HG02642 (cell line): ENCODE results near the gene PAQR4.
"Not testable (repeated sequence)": the region's sequence is repeated elsewhere in the genome, so short reads cannot be mapped to it uniquely, and the experiment has no call there.

Experiments
- ATAC-seq: cut with Tn5 transposase; IDR thresholded peaks from one replicate; pipeline ENCODE4 v1.9.1; 2021; ENCODE audit warnings: mild to moderate bottlenecking; ENCODE audit not compliant: unreplicated experiment, poor library complexity

PAQR4 gene

DNA sequence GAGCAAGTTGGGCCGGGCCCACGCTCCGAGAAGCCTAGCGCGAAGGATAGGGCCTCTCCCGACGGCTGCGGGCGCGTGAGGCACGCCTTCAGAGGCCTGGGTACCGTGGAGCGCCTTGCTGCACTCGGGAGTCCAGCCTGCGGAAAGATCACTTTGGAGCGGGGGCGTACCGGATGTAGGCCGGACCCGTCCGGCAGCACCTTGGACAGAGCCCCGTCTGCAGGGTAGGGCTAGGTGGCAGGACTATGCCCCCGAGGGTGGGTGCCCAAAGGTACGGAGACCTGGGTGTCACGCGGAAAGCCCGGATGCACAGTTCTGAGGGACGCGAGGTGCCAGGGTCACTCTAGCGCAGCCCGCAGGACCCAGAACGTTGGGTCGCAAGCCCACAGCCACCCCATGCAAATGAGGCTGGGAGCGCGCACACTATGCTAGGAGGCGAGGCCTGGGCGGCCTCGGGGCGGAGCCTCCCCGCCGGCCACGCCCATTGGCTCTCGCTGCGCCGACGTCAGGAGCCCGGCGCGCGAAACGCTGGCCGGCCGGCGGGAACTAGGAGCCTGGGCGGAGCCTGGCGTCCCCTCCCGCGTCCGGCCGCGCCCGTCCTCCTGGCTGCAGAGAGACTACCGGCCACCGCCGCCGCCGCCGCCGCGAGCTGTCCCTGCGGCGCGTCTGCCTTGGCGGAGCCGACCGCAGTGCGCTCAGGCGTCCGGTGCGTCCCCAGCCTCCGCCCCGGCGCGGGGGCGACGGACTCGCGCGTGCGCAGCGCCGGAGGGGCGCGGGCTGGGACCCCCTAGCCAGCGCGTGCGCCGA, at the start of gene PAQR4:
PAQR4 (plus strand) TSS at position 611 of the 807 bp plus-strand sequence. CDS start 327 bp downstream, outside the sequence.
- ATAC-seq: peak; percentile 77

DNA sequence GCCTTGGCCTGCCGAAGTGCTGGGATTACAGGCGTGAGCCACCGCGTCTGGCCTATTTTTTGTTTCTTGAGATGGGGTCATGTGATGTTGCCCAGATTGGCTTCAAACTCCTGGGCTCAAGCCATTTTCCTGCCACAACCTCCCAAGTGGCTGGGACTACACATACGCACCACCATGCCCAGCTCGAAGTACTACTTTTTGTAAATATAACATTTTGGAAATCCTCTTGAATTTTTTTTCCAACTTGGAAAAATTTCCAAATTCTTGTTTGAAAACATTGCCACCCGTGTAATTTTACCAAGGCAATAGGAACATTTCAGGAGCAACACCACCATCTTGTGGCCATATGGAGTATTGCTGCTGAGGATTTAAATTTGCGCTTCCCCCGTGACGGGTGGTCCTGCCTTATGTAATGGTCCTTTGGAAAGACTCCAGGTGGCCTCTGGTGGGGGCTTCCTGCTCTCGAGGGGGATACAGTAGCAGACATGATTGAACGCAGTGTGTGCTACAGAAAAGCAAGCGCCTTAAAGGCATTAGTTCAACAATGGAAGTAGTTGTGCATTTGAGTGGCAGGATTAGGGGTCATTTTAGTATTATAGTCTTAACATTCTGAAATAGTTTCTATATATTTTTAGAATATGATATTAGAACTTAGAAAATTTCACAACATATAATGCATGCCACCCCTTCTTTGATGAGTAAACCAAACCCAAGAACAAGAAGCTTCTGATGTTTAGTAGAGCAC, 49.5 kb upstream of the PAQR4 start:
- ATAC-seq: no peak

DNA sequence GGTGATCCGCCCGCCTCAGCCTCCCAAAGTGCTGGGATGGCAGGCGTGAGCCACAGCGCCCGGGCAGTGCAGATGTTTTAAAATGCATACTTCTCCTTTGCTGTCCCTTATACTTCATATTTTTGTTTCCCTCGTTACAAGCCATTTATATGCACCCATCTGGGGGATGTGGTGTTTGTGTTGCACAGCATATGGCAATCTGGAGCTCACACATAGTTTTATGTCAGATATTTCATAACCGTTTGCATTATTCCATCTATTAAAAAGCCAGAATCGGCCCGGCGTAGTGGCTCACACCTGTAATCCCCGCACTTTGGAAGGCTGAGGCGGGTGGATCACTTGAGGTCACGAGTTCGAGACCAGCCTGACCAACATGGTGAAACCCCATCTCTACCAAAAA, 45.7 kb upstream of the PAQR4 start:
- no peak for ATAC-seq

DNA sequence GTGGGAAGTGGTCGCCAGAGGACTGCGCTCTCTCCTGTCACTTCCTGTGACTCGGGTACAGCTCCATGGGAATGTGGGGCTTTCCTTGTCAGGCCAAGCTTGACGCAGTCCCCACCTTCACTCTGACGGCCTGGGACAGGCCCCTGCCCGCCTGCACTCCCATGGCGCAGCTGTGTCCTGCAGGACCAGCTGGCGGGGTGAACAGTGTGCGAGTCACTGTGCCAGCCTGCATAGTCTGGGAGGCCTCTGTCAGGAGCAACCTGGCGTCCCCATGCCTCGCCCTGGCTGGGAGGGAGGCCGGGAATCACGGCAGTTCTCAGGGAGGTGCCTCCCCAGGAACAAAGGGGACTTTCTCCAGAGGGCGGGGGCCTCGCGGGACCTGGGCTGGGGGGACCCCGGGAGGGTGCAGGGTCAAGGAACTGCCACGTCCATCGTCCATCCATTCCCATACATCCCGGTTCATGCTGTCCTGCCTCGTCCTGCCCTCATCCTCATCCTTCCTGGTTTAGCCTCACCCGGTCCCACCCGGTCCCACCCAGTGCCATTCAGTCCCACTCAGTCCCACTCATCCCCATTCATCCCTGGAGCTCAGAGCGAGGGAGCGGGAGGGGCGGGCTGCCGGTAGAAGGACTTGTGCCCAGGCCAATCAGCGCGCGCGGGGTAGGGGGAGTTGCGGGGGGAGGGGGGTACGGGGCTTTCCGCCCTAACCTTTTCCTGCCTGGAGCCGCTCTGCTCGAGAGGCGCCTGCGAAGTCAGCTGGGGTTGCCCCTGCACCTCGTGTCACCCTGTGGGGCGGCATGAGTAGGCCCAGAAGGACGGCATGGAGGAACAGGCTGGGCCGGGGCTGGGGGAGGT, 44.0 kb upstream of the PAQR4 start:
- no peak for ATAC-seq

DNA sequence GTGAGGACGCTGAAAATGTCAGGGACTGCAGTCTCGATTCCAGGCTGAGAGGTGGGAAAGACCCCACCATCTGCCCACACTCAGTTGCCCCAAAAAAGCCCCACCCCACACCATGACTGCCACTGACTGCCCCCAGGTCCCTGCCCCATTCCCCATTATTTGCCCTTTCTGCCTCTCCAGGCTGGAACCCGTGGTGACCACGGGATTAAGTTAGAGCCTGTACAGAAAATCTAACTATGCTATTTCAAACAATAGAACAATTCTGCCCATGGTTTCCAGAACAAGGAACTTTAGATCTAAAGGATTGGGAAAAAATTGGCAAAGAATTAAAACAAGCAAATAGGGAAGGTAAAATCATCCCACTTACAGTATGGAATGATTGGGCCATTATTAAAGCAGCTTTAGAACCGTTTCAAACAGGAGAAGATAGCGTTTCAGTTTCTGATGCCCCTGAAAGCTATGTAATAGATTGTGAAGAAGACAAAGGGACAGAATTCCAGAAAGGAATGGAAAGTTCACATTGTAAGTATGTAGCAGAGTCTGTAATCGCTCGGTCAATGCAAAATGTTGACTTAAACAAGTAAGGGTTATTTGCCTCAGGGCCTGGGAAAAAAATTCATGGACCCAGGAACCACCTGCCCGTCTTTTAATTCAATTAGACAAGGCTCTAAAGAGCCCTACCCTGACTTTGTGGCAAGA, 43.0 kb upstream of the PAQR4 start:
- no peak for ATAC-seq

DNA sequence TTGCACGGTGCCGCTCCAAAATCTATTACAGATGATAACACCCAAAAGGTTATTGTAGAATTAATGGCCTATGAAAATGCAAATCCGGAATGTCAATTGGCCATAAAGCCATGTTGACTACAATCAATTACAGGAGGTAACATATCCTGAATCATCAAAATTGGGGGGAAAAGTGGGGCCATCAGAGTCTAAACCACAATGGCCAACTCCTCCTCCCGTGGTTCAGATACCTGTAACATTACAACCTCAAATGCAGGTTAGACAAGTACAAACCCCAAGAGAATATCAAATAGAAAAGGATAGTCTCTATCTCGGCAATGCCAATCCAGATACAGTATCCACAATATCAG, 42.5 kb upstream of the PAQR4 start:
- ATAC-seq: no peak

DNA sequence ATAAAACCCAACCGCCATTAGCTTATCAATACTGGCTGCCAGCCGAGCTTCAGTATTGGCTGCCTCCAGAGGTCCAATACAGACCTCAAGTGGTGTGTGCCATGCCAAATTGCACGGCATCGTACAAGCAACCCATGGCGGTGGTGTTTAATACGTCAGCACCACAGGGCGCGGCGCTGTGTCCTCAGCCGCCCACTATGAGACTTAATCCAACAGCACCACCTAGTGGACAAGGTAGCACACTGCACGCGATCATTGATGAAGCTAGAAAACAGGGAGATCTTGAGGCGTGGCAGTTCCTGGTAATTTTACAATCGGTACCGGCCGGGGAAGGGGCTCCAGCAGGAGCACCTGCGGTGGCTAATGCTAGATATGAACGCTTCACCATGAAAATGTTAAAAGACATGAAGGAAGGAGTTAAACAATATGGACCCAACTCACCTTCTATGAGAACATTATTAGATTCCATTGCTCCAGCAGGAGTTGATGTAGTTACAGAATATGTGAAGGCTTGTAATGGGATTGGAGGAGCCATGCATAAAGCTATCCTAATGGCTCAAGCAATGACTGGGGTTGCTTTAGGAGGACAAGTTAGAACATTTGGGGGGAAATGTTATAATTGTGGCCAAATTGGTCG, 42.0 kb upstream of the PAQR4 start:
- peak; percentile 74 for ATAC-seq

DNA sequence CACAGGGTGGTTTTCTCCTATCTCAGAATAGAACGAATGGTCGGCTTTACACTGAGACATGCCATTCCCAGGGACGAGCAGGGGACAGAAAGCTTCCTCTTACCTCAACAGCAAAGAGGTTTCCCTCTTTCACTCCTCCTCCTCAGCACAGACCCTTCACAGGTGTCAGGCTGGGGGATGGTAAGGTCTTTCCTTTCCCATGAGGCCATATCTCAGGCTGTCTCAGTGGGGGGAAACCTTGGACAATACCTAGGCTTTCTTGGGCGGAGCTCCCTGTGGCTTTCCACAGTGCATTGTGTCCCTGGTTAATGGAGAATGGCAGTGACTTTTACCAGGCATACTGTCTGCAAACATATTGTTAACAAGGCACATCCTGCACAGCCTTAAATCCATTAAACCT, 41.0 kb upstream of the PAQR4 start:
- not testable (repeated sequence) for ATAC-seq

DNA sequence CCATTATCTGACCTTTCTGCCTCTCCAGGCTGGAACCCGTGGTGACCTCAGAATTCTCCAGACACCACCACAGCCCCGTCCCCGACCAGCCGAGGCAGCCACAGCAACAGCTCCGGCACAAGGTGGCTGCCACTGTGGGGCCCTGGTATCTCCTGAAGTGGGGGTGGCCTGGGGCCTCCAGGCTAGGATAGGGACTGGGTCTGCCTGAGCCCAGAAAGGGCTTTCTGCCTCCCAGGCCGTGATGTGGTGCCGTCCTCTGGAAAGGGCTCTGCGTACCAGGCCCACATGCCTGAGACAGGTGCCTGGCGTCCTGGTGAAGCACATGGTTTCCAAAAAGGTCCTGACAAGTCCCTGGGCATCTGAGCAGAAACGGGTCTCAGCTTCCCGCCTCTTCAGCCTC, 40.4 kb upstream of the PAQR4 start:
- no peak for ATAC-seq

DNA sequence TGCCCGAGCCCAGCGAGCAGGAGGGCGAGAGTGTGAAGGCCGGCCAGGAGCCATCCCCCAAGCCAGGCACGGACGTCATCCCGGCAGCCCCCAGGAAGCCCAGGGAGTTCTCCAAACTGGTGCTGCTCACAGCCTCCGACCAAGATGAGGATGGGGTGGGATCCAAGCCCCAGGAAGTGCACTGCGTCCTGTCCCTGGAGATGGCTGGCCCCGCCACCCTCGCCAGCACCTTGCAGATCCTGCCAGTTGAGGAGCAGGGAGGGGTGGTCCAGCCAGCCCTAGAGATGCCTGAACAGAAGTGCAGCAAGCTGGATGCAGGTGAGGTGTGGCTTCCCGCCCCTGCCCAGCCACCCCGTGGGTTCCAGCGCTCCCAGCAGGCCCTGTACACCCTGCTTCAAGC, 39.5 kb upstream of the PAQR4 start:
- no peak for ATAC-seq

DNA sequence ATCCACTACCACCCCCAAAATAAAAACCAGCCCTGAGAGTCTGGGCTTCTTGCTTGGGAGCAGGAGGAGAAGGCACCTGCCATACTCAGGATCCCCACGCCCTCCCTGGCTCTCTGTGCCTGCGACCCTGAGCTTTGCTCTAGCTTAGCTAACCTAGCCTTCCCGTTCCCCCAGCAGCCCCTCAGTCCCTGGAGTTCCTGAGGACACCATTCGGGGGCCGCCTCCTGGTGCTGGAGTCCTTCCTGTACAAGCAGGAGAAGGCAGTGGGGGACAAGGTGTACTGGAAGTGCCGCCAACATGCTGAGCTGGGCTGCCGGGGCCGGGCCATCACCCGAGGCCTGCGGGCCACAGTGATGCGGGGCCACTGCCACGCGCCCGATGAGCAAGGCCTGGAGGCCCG, 38.9 kb upstream of the PAQR4 start:
- no peak for ATAC-seq

DNA sequence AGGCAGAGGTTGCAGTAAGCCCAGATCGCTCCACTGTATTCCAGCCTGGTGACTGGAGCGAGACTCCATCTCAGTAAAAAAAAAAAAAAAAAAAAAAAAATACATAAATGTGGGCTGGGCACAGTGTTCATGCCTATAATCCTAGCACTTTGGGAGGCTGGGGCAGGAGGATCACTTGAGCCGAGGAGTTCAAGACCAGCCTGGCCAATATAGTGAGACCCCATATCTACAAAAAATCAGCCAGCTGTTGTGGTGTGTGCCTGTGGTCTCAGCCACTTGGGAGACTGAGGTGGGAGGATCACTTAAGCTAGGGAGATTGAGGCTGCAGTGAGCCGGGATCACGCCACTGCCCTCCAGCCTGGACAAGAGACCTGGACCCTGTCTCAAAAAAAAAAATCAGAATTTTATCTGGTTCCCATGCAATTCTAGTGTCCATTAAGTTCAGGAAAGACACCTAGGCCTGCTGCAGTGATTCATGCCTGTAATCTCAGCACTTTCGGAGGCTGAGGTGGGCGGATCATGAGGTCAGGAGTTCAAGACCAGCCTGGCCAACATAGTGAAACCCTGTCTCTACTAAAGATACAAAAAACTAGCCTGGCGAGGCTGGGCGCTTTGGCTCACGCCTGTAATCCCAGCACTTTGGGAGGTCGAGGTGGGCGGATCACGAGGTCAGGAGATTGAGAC, 37.8 kb upstream of the PAQR4 start:
- ATAC-seq: not testable (repeated sequence)

DNA sequence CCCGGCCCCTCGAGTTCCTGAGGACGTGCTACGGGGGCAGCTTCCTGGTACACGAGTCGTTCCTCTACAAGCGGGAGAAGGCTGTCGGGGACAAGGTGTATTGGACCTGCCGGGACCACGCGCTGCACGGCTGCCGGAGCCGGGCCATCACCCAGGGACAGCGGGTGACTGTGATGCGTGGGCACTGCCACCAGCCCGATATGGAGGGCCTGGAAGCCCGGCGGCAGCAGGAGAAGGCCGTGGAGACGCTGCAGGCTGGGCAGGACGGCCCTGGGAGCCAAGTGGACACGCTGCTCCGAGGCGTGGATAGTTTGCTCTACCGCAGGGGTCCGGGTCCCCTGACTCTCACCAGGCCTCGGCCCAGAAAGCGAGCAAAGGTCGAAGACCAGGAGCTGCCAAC, 36.0 kb upstream of the PAQR4 start:
- no peak for ATAC-seq

DNA sequence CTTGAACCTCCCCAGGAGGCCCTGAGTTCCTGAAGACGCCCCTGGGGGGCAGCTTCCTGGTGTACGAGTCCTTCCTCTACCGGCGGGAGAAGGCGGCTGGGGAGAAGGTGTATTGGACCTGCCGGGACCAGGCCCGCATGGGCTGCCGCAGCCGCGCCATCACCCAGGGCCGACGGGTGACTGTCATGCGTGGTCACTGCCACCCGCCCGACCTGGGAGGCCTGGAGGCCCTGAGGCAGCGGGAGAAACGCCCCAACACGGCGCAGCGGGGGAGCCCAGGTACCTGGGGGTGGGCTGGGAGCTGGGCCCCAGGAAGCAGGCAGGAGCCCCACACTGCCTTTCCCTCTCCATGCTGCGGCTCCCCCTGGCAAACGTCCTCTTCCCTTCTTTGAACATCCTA, 35.4 kb upstream of the PAQR4 start:
- no peak for ATAC-seq

DNA sequence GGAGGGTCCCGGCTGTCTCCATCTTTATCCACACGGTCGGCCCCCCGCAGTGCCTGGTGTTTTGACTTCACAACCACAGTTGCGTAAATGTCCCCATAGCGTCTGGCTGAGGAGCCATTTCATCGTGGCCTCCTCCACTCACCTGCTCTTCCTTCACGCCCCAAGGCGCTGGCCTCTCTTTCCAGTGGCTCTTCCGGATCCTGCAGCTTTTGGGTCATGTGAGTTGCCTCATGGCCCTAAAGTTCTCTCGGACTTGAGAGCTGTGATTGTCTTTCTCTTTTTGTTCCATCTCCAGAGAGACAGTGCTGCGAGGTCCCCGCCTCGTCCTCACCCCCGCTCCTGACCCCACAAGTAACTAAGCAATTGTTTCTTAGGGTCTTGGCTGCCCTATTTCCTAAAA, 34.7 kb upstream of the PAQR4 start:
- no peak for ATAC-seq

DNA sequence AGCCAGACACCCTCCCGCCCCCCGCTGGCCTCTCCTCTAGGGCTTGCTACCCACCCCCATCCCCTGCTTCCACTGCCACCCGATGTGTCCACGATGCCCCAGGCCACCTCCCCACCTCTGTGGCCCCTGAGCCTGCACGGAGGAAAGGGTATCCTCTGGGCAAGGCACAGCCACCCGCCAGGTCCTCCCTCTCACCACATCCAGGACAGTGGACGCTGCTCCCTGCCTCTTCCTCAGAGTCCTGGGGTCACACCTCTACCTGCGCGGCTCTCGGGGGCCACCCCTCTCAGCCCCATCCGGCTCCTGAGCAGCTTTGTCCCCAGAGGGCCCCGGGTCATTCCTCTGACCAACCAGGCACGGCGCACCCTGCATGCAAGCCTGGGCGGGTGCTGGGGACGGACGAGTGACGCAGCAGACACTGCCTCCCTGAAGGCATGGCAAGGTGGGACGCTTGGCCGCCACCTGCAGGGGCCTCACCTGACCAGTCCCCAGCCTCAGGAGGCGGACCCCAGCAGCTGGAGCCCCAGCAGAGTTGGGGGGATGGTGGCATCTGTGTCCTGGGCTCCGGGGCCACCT, 32.6 kb upstream of the PAQR4 start:
- no peak for ATAC-seq

DNA sequence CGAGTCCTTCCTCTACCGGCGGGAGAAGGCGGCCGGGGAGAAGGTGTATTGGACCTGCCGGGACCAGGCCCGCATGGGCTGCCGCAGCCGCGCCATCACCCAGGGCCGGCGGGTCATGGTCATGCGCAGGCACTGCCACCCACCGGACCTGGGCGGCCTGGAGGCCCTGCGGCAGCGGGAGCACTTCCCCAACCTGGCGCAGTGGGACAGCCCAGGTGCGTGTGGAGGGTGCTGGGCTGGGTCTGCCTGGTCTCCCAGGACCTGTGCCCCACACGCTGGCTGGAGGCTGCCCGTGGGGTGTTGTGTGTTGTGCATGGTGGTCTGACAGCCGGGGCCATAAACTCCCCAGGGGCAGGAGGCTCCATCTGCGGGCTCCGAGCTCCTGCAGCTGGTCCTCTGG, 32.0 kb upstream of the PAQR4 start:
- no peak for ATAC-seq

DNA sequence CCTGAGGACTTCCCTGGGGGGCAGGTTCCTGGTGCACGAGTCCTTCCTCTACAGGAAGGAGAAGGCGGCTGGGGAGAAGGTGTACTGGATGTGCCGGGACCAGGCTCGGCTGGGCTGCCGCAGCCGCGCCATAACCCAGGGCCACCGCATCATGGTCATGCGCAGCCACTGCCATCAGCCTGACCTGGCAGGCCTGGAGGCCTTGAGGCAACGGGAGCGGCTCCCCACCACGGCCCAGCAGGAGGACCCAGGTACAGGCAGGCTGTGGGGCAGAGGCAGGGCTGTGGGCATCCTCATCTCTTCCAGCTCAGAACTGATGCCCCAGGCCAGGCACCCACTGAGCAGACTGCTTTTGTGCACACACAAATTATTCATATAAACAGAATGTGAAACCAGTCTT, 30.9 kb upstream of the PAQR4 start:
- no peak for ATAC-seq

DNA sequence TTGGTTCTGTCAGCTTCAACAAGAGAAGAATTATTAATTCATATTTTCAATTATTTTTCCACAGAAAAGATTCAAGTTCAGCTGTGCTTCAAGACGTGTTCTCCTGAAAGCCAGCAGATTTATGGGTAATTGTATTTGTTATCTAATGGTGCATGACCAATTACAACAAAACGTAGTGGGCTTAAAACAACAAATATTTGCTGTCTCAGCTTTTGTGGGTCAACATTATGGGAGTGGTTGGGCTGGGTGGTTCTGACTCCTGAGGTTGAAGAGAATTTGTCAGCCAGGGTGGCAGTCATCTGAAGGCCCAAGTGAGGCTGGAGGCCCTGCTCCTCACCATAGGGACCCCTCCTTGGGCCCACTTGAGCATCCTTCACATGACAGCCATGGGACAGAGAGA, 29.2 kb upstream of the PAQR4 start:
- ATAC-seq: no peak
